ENCODE data around the gene C1orf105.

The C1orf105 gene

GRCh38 chr1:172377565-172377964, 42.9 kb upstream of the C1orf105 start:
- H3K4me3 ChIP-seq (ENCODE audit: severe bottlenecking) = no peak overlapping the region
- ATAC-seq (ENCODE audit: low read depth) (no peak), DNase-seq (ENCODE audit: low spot score) (no peak)
- TF ChIP-seq, protein P1, sequence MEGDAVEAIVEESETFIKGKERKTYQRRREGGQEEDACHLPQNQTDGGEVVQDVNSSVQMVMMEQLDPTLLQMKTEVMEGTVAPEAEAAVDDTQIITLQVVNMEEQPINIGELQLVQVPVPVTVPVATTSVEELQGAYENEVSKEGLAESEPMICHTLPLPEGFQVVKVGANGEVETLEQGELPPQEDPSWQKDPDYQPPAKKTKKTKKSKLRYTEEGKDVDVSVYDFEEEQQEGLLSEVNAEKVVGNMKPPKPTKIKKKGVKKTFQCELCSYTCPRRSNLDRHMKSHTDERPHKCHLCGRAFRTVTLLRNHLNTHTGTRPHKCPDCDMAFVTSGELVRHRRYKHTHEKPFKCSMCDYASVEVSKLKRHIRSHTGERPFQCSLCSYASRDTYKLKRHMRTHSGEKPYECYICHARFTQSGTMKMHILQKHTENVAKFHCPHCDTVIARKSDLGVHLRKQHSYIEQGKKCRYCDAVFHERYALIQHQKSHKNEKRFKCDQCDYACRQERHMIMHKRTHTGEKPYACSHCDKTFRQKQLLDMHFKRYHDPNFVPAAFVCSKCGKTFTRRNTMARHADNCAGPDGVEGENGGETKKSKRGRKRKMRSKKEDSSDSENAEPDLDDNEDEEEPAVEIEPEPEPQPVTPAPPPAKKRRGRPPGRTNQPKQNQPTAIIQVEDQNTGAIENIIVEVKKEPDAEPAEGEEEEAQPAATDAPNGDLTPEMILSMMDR (IDR thresholded peaks at IDR 0.05; ENCODE audit: poor library complexity, severe bottlenecking) = no peak
- peaks cover 12% of the 10 kb centered on the region for H3K4me1 ChIP-seq (ENCODE audit: insufficient read depth, poor library complexity, severe bottlenecking)
- H3K9me3 ChIP-seq (ENCODE audit: severe bottlenecking) = no peaks in the 10 kb centered on the region
- H3K36me3 ChIP-seq (ENCODE audit: low read depth) = no peaks in the 10 kb centered on the region
- no peaks in the 10 kb centered on the region for H3K27me3 ChIP-seq (ENCODE audit: insufficient read depth, poor library complexity, severe bottlenecking)
- H3K27ac ChIP-seq (ENCODE audit: poor library complexity, severe bottlenecking) = no peak overlapping the region

GRCh38 chr1:172378109-172378760, 42.2 kb upstream of the C1orf105 start:
- TF ChIP-seq, protein P1 (IDR thresholded peaks at IDR 0.05; ENCODE audit: poor library complexity, severe bottlenecking) = no peak
- DNase-seq (ENCODE audit: low spot score) (no peak), ATAC-seq (ENCODE audit: low read depth) (no peak)

DNA sequence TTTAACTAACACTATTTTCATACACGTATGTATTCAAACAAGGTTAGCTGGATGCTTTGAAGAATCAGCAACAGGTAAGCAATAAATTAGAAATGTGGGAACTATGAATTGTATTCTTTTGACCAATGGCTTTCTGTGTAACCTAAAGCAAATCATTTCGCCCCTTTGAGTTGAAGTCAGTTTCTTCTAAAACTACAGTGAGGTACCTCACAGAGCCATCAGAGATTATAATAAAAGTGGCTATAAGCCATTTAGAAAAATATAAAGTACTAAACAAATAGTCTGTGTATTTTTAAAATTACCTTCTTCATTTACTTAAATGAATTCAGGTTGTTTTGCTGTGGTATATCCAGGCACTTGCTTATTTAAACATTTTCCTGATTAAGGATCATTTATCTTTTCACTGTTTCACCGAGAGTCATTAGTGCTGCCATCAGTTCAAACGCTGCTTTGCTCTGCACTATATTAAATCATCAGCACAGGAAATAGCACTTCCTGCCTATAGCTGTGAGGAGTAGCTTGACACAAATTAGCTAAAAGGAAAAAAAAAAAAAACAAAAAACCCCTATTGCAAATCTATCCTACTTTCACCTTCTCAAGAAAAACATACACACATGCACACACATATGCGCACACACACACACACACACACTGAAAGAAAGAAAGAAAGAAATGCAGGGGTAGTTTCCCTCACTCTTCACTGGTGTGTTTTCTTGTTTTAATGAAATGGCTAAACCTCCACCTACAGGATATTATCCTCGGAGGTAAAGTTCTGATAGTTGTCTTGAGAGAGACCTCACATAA, 39.8 kb upstream of the C1orf105 start:
- H3K9me3 ChIP-seq (ENCODE audit: severe bottlenecking) = no peaks in the 10 kb centered on the region
- TF ChIP-seq, protein P1 (IDR thresholded peaks at IDR 0.05; ENCODE audit: poor library complexity, severe bottlenecking) = no peak
- H3K4me1 ChIP-seq (ENCODE audit: insufficient read depth, poor library complexity, severe bottlenecking) = peaks cover 8% of the 10 kb centered on the region
- H3K36me3 ChIP-seq (ENCODE audit: low read depth) = no peaks in the 10 kb centered on the region
- ATAC-seq (ENCODE audit: low read depth) = 0 out of 3 replicates have a peak, but pooled peaks have one; percentile 29
- DNase-seq (ENCODE audit: low spot score) = no peak
- H3K27ac ChIP-seq (ENCODE audit: poor library complexity, severe bottlenecking) = no peak overlapping the region
- no peak overlapping the region for H3K4me3 ChIP-seq (ENCODE audit: severe bottlenecking)
- no peaks in the 10 kb centered on the region for H3K27me3 ChIP-seq (ENCODE audit: insufficient read depth, poor library complexity, severe bottlenecking)

More at GRCh38 chr1:172378109-172378760, 42.2 kb upstream of the C1orf105 start:
- Histone ChIP-seq H3K36me3 (ENCODE audit: low read depth) (no peaks in the 10 kb centered on the region), H3K27ac (ENCODE audit: poor library complexity, severe bottlenecking) (no peak overlapping the region), H3K9me3 (ENCODE audit: severe bottlenecking) (no peaks in the 10 kb centered on the region), H3K4me3 (ENCODE audit: severe bottlenecking) (no peak overlapping the region), H3K4me1 (ENCODE audit: insufficient read depth, poor library complexity, severe bottlenecking) (peaks cover 12% of the 10 kb centered on the region), H3K27me3 (ENCODE audit: insufficient read depth, poor library complexity, severe bottlenecking) (no peaks in the 10 kb centered on the region)

DNA sequence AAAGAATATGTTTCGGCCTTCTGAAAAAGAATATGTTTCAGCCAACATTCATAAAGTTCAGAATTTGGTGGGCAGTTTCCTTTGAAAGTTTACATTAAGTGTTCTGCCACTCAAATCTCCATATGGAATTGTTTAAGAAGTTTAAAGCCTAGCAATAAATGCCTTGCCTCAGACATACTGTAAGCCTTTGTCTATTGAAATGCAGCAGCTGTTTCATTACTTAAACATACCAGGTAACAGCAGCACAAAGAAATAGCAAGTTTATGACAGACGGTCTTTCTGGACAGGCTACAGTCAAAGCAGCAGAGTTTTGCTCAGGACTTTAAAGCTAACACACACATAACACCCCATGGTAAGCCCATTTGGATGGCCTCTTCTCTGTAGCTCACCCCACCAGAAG, 38.5 kb upstream of the C1orf105 start:
- DNase-seq (ENCODE audit: low spot score) = no peak

More for the DNA sequence above, 38.5 kb upstream of the C1orf105 start:
- Histone ChIP-seq H3K9me3 (ENCODE audit: severe bottlenecking) (no peaks in the 10 kb centered on the region), H3K4me1 (ENCODE audit: insufficient read depth, poor library complexity, severe bottlenecking) (peaks cover under 1% of the 10 kb centered on the region), H3K27ac (ENCODE audit: poor library complexity, severe bottlenecking) (no peak overlapping the region), H3K4me3 (ENCODE audit: severe bottlenecking) (no peak overlapping the region), H3K27me3 (ENCODE audit: insufficient read depth, poor library complexity, severe bottlenecking) (no peaks in the 10 kb centered on the region), H3K36me3 (ENCODE audit: low read depth) (no peaks in the 10 kb centered on the region)
- no peak for ATAC-seq (ENCODE audit: low read depth)
- TF ChIP-seq, protein P1 (IDR thresholded peaks at IDR 0.05; ENCODE audit: poor library complexity, severe bottlenecking) = no peak
